ENCODE results near the gene SPATA24. TPM values are rescaled to one million over a fixed set of nuclear protein-coding genes. Genes with fewer than 3 reads are reported as not detected.
"Not testable (repeated sequence)": the region's sequence is repeated elsewhere in the genome, so short reads cannot be mapped to it uniquely, and the experiment has no call there.

Gene SPATA24
- total RNA-seq, 1 experiment from 2014 or later = 6.5 TPM

- no peaks in the 10 kb centered on the region for H3K36me3 ChIP-seq (ENCODE audit: low read depth)
- POLR2A ChIA-PET (ENCODE audit: unreplicated experiment) = interaction anchor here (0.6 kb wide), 1 partner anchor 767 kb away, joined by 5 read pairs; no protein-coding TSS in a partner anchor
- intact Hi-C loops (cut with micrococcal nuclease; ENCODE audit: unreplicated experiment) = no loop called here
- peaks cover 7% of the 10 kb centered on the region for H3K4me1 ChIP-seq (replicated peaks; ENCODE audit: insufficient read depth)
- no TSS peak for BruUV-seq (replicated peaks)
- no peaks in the 10 kb centered on the region for H3K79me2 ChIP-seq (ENCODE audit: low read depth)
- no peaks in the 10 kb centered on the region for H4K20me1 ChIP-seq (ENCODE audit: insufficient read depth)
- no peak overlapping the region for H2AFZ ChIP-seq
- no peak for TF ChIP-seq EZH2 (IDR thresholded peaks at IDR 0.05; ENCODE audit: low read depth)
- no peak for TF ChIP-seq CTCF (conservative IDR thresholded peaks at IDR 0.05)
- H3K9me3 ChIP-seq (ENCODE audit: insufficient read depth, low read depth) = no peaks in the 10 kb centered on the region
- H3K4me2 ChIP-seq = no peak overlapping the region
- H3K4me3 ChIP-seq = no peak overlapping the region
- no peaks in the 10 kb centered on the region for H3F3A ChIP-seq (ENCODE audit: insufficient read depth, low read depth)
- no peaks in the 10 kb centered on the region for H3K9me2 ChIP-seq (ENCODE audit: insufficient read depth)
- CTCF ChIA-PET = interaction anchor here (0.6 kb wide), 1 partner anchor 51 kb away, joined by 4 read pairs; no protein-coding TSS in a partner anchor
- no peak overlapping the region for H3K27ac ChIP-seq
- no peaks in the 10 kb centered on the region for H3K27me3 ChIP-seq (ENCODE audit: insufficient read depth, low read depth)
- peak in 1 of 2 experiments; percentile 49 for DNase-seq
These were observed 40.1 kb upstream of the SPATA24 start for GRCh38 chr5:139443831-139444453.

GRCh38 chr5:139440416-139440815, 36.5 kb upstream of the SPATA24 start:
- H2AFZ ChIP-seq; H3K79me2 ChIP-seq (ENCODE audit: low read depth); H4K20me1 ChIP-seq (ENCODE audit: insufficient read depth); H3K27me3 ChIP-seq (ENCODE audit: insufficient read depth, low read depth); H3K9me2 ChIP-seq (ENCODE audit: insufficient read depth); BruUV-seq (replicated peaks); H3K4me2 ChIP-seq; H3K27ac ChIP-seq; intact Hi-C loops (cut with micrococcal nuclease; ENCODE audit: unreplicated experiment); CTCF ChIA-PET; H3F3A ChIP-seq (ENCODE audit: insufficient read depth, low read depth); POLR2A ChIA-PET (ENCODE audit: unreplicated experiment); DNase-seq; H3K36me3 ChIP-seq (ENCODE audit: low read depth); H3K9me3 ChIP-seq (ENCODE audit: insufficient read depth, low read depth); H3K4me3 ChIP-seq: not testable (repeated sequence)
- peaks cover 11% of the 10 kb centered on the region for H3K4me1 ChIP-seq (replicated peaks; ENCODE audit: insufficient read depth)

GRCh38 chr5:139439013-139439903, 35.4 kb upstream of the SPATA24 start, which contains the start of gene DNAJC18:
Gene DNAJC18, minus strand, starts transcription at chr5:139439525. Its CDS starts 80 bp downstream, at chr5:139439445.
- Histone ChIP-seq H2AFZ (peak within 1 kb of the TSS; percentile 100), H3K79me2 (ENCODE audit: low read depth) (no peaks in the 10 kb centered on the region), H3K9me3 (ENCODE audit: insufficient read depth, low read depth) (no peaks in the 10 kb centered on the region), H3K4me2 (peak within 1 kb of the TSS; percentile 82), H3K4me3 (peak within 1 kb of the TSS; percentile 91), H4K20me1 (ENCODE audit: insufficient read depth) (no peaks in the 10 kb centered on the region), H3F3A (ENCODE audit: insufficient read depth, low read depth) (no peaks in the 10 kb centered on the region), H3K27me3 (ENCODE audit: insufficient read depth, low read depth) (no peaks in the 10 kb centered on the region), H3K36me3 (ENCODE audit: low read depth) (no peaks in the 10 kb centered on the region), H3K27ac (peak within 1 kb of the TSS; percentile 70), H3K9me2 (ENCODE audit: insufficient read depth) (no peaks in the 10 kb centered on the region), H3K4me1 (replicated peaks; ENCODE audit: insufficient read depth) (peaks cover 11% of the 10 kb centered on the region)
- no peak for TF ChIP-seq EZH2 (IDR thresholded peaks at IDR 0.05; ENCODE audit: low read depth)
- no peak for TF ChIP-seq CTCF (conservative IDR thresholded peaks at IDR 0.05)
- intact Hi-C loops (cut with micrococcal nuclease; ENCODE audit: unreplicated experiment) = no loop called here
- DNase-seq = peak; percentile 75 to 83
- BruUV-seq (replicated peaks) = no TSS peak
- ChIA-PET CTCF (no interaction called here), POLR2A (ENCODE audit: unreplicated experiment) (interaction anchor here (0.6 to 0.7 kb wide), 3 partner anchors 43 to 63 kb away, joined by 3 to 4 read pairs (median 3); partner anchors contain the start of gene STING1)
